ENCODE data around the gene TUBB4B.

DNA sequence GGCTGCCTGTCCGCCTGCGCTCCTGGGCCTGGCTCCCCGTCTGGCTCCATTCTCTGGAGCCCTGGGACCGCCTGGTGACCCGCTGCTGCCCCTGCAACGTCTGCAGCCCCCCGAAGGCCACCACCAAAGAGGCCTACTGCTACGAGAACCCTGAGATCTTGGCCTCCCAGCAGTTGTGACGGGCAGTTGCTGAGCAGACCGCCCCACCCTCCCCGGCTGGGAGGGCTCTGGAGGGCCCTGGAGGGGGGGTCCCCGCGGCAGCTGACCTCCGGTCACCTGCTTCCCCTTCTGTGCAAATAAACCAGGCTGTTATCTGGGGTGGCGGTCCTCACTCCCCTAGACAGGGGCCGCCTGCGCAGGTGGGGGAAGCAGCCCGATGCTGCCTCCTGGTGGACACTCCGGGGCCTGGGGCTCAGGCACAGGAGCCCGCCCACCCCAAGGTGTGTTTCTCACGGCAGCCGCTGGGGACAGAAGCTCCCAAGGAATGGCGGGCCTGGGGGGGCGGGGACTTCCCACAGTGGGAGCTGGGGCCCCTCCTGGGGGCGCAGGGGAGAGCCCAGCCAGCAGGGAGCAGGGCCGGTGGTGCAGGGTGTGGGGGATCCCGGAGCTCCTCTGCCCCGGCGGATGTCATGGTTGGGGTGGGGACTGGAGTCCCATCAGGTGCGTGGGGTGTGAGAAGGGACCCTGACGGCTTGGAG is 4.7 kb upstream of the TUBB4B start:
- TF ChIP-seq POLR2A (IDR thresholded peaks at IDR 0.05): no peak
- TF ChIP-seq, protein P1, sequence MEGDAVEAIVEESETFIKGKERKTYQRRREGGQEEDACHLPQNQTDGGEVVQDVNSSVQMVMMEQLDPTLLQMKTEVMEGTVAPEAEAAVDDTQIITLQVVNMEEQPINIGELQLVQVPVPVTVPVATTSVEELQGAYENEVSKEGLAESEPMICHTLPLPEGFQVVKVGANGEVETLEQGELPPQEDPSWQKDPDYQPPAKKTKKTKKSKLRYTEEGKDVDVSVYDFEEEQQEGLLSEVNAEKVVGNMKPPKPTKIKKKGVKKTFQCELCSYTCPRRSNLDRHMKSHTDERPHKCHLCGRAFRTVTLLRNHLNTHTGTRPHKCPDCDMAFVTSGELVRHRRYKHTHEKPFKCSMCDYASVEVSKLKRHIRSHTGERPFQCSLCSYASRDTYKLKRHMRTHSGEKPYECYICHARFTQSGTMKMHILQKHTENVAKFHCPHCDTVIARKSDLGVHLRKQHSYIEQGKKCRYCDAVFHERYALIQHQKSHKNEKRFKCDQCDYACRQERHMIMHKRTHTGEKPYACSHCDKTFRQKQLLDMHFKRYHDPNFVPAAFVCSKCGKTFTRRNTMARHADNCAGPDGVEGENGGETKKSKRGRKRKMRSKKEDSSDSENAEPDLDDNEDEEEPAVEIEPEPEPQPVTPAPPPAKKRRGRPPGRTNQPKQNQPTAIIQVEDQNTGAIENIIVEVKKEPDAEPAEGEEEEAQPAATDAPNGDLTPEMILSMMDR (IDR thresholded peaks at IDR 0.05): peak; percentile 99 to 100 (median 100)

Data from Peyer's patch (tissue), 4 donors.